ENCODE results near the gene VWC2L. TPM values are rescaled to one million over a fixed set of nuclear protein-coding genes. Genes with fewer than 3 reads are reported as not detected.

VWC2L gene
- total and polyA plus RNA-seq, 2 of the 8 experiments (the other 6 are each of a cell fraction or from before 2014, with no cell fraction given), result not detected

- H4K91ac ChIP-seq (replicated peaks; ENCODE audit: insufficient read length, low read length), result no peak overlapping the region
- H3K36me3 ChIP-seq (ENCODE audit: control insufficient read depth in 2 of 4, insufficient read depth in 4 of 4, low read length in 3 of 4), result no peaks in the 10 kb centered on the region
- no peak overlapping the region for H3K27ac ChIP-seq (ENCODE audit: low read depth, low read length)
- H2BK20ac ChIP-seq (ENCODE audit: low read length), result no peak overlapping the region
- H3K18ac ChIP-seq (ENCODE audit: extremely low read depth, low read length), result no peak overlapping the region
- no peaks in the 10 kb centered on the region for H3K27me3 ChIP-seq (replicated peaks in 1 of 4; ENCODE audit: control insufficient read depth in 3 of 4, extremely low read depth in 1 of 4, insufficient read depth in 3 of 4, low read length in 3 of 4)
- peak overlapping the region in 1 of 4 experiments; percentile 32; a peak in 2 of 8 replicates for H3K4me3 ChIP-seq (ENCODE audit: extremely low read depth in 1 of 4, insufficient read depth in 2 of 4, low read depth in 3 of 4, low read length in 4 of 4)
- H3K56ac ChIP-seq (replicated peaks; ENCODE audit: insufficient read length, low read depth, low read length), result no peak overlapping the region
- H3K14ac ChIP-seq (ENCODE audit: insufficient read length), result no peak overlapping the region
- H3K79me2 ChIP-seq (ENCODE audit: control insufficient read depth in 1 of 2, insufficient read depth in 2 of 2, low read length in 2 of 2), result no peaks in the 10 kb centered on the region
- peak overlapping the region; percentile 9 to 12; a peak in 2 of 4 replicates for H3K4me2 ChIP-seq (ENCODE audit: insufficient read depth in 1 of 2, low read depth in 2 of 2, low read length in 2 of 2)
- H2AFZ ChIP-seq (ENCODE audit: low read length), result no peak overlapping the region
- ChIA-PET POLR2A (ENCODE audit: partially characterized antibody) (no interaction called here), CTCF (ENCODE audit: partially characterized antibody) (interaction anchor here (0.6 to 1.5 kb wide), 7 partner anchors 11 to 605 kb away, joined by 3 read pairs; no protein-coding TSS in a partner anchor)
- no peak overlapping the region for H2AK5ac ChIP-seq (ENCODE audit: low read depth, low read length)
- H2BK12ac ChIP-seq (ENCODE audit: low read depth, low read length), result no peak overlapping the region
- H3K79me1 ChIP-seq (ENCODE audit: low read depth, low read length), result no peaks in the 10 kb centered on the region
- no peak overlapping the region for H2BK15ac ChIP-seq (ENCODE audit: low read length)
- no peak for FAIRE-seq
- H3K9me3 ChIP-seq (ENCODE audit: insufficient read depth in 2 of 2, low read depth in 1 of 2, low read length in 1 of 2), result no peaks in the 10 kb centered on the region
- H2BK120ac ChIP-seq (replicated peaks; ENCODE audit: low read depth, low read length), result no peak overlapping the region
- no peaks in the 10 kb centered on the region for H3K4me1 ChIP-seq (replicated peaks in 1 of 4; ENCODE audit: control insufficient read depth in 3 of 4, insufficient read depth in 4 of 4, low read length in 3 of 4)
- H3K4ac ChIP-seq (replicated peaks; ENCODE audit: insufficient read length, low read depth, low read length), result no peak overlapping the region
- H4K5ac ChIP-seq (ENCODE audit: insufficient read length, low read depth, low read length), result no peak overlapping the region
- H4K20me1 ChIP-seq (replicated peaks in 1 of 2; ENCODE audit: control insufficient read depth in 1 of 2, insufficient read depth in 2 of 2, low read length in 2 of 2), result no peaks in the 10 kb centered on the region
- no peak for DNase-seq (ENCODE audit: low read depth in 1 of 2, low spot score in 2 of 2)
- no peak overlapping the region for H2BK5ac ChIP-seq (ENCODE audit: low read depth, low read length)
- peak; percentile 26 to 28; a peak in 2 of 4 replicates for TF ChIP-seq RAD21 (IDR thresholded peaks at IDR 0.05 in 1 of 2, conservative IDR thresholded peaks at IDR 0.05 in 1 of 2; ENCODE audit: low read depth in 2 of 2, low read length in 2 of 2)
- TF ChIP-seq PHF8 (conservative IDR thresholded peaks at IDR 0.05; ENCODE audit: low read depth, low read length), result no peak
- no peak overlapping the region for H3K23ac ChIP-seq (ENCODE audit: insufficient read length)
- H3K23me2 ChIP-seq (ENCODE audit: low read depth, low read length), result no peaks in the 10 kb centered on the region
- no peak overlapping the region for H3K9ac ChIP-seq (replicated peaks in 1 of 4; ENCODE audit: extremely low read depth in 1 of 4, low read depth in 3 of 4, low read length in 3 of 4)
- no peak overlapping the region for H4K8ac ChIP-seq (ENCODE audit: extremely low read depth, insufficient read depth, low read length)
- WGBS, 2 experiments (ENCODE audit: extremely low coverage in 1 of 2, insufficient coverage in 1 of 2, insufficient read length in 1 of 2, insufficient replicate concordance in 2 of 2, low coverage in 1 of 2, low lambda C conversion rate in 2 of 2, missing lambda C conversion rate in 1 of 2), result 72% methylated on average over 13 of the region's 13 CpGs; no CpG with 5 or more reads in 1 of the 2 experiments
Observed at GRCh38 chr2:214410128-214410775, 602 bp upstream of the VWC2L start.

Data from H1 (cell line).